GM18520 (cell line): ENCODE data around the gene TSSC4.
"Not testable (repeated sequence)": the region's sequence is repeated elsewhere in the genome, so short reads cannot be mapped to it uniquely, and the experiment has no call there.

Source experiments
- ATAC-seq: cut with Tn5 transposase; IDR thresholded peaks from one replicate; pipeline ENCODE4 v1.9.1; 2021; ENCODE audit not compliant: unreplicated experiment

The TSSC4 gene

DNA sequence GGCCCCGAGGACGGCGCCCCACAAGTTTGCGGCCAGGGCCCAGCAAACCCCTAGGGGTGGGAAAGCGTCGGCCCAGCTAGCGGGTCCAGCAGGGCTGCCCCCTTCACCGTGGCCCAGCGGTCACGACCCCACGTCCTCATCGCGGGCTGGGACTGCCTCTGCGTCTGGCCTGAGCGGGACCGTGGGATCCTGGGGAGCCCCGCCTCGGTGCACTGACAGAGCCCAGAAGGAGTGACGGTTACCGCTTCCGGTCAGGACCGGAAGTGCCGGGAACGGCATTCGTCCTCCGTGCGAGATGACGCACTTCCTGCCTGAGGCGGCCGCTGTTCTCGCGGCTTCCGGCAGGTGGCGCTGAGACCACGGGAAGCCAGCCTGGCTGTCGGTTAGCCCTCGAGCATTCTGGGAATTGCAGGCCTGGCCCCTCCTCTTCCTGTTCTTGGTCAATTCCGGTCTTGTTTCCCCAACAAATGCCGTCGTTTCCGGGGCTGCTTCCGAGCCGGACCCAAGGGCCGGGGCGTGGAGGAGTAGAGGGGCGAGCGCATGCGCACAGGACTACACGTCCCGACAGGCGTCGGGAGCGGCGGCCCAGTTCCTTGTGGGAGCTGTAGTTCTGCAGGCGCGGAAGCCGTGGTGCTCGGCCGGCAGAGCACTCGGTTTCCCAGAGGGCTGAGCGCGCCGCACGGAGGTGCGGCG lies at the start of gene TSSC4:
Gene TSSC4 (plus strand): TSS at position 682 of the 693 bp plus-strand sequence. CDS start 1,884 bp downstream, outside the sequence.
- peak; percentile 71 for ATAC-seq

DNA sequence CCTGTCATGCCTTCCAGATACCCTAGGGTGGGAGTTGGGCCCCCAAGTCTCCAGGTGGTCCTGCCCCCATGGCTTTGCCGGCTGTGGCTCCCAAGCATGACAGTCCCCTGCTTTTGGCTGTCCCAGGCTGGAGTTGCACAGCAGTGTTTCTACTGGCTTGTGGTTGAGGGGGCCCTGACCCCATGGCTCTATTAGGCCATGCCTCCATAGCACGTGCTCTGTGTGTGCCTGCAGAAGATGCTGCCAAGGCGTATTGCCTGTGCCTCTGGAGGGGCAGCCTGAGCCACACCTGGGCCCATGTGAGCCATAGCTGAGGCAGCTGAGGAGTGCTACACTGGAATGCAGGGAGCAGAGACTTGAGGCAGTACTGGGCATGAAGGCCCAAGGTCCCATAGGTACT lies 48.8 kb upstream of the TSSC4 start:
- ATAC-seq: no peak

DNA sequence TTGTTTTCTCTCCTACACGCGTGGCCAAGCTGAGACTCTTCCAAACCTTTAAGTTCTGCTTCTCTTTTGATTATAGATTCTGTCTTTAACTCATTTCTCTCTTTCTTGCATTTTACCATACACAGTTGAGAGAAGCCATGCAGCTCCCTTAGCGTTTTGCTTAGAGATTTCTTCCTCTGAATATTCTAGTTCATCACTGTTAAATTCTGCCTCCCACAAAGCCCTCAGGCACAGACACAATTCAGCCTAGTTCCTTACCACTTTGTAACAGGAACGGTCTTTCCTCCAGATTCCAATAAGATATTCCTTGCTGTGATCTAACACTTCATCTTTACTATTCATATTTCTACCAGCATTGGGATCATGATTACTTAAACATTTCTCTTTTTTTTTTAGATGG lies 48.1 kb upstream of the TSSC4 start:
- no peak for ATAC-seq

DNA sequence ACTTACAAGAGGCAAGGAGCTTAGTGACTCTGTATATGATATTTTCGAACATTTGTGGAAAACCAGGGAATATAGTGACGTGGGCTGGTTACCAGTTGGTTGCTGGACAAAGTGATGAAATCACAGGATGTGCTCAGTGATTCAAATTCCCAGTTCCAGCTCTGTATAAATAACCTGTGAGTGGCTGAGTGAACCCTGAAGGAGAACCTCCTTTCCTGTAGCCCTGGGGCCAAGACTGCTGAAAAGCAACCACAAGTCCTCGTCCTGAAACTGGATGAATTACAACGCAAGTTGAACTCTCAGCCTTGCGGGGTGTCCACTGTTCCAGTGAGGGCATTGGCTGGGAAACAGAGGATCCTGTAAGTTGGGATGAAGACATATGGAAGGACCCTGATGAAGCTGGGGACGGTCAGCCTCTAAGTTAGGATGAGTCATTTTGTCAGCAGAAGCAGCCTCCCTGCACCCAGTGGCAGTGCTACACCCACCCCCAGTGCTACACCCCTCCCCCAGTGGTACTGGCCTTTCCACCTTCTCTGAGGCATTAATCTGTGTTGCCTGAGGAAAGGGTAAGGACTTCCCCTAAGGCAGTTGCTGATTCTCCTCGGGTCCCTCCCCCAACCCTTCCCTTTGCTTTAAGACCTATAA lies 45.4 kb upstream of the TSSC4 start:
- no peak for ATAC-seq

DNA sequence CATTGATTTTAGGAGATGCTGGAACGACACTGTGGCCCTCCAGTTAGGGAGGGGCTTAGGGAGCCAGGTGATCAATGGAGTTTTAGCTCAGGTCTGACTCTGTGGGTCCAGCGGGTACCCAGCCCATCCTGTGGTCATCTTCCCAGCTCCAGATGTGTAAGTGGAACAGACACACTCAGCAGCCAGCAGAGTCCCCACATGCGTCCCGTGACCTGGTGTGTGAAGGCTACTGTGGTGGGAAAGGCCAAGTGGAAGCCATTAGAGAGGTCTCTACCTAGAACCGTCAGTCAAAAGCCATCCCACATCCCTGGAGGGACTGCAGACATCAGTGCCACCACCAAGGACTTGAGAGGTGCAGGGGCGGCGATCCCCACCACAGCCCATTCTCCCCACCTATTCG lies 43.3 kb upstream of the TSSC4 start:
- ATAC-seq: no peak

DNA sequence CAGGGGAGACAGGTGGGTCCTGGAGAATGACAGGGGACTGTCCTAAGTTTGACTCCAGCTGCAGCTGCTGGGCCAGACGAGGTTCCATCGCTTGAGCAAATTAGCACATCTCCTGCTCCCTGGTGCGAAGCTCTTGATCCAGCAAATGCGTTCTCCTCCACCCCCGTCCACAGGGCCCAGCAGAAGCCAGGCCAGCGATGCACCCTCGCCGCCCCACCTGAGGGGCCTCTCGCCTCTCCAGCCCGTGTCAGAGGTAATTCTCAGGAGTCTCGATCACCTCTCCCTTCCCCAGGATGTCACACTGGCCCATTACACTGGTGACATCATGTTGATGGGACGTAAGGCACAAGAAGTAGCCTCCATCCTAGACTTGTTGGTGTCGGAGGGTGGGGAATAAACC lies 42.9 kb upstream of the TSSC4 start:
- ATAC-seq: not testable (repeated sequence)

DNA sequence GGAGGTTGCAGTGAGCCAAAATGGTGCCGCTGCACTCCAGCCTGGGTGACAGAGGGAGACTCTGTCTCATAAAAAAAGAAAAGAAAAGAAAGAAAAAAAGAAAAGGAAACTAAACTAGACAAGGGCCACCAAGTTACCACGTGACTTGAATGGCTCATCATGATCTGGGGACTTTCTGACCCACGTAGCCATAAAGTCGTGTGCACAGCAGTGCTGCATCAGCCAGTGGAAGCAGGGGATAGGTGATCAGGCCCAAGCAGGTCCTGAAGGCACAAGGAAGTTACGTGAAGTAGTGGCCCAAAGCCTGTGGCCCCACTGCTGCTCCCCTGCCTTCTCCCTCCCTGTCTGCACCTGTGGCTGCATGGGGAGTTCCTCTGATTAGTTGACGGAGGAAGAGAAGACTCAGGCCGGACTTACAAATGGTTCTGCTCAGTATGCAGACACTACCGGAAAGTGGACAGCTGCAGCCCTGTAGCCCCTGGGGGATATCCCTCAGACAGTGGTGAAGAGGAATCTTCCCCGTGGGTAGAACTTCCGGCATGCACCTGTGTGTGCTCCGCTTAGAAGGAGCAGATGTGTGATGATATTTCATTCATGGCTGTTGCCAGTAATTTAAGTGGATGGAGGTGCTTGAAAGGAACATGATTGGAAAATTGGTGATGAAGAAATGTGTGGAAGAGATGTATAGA lies 41.7 kb upstream of the TSSC4 start:
- ATAC-seq: no peak

DNA sequence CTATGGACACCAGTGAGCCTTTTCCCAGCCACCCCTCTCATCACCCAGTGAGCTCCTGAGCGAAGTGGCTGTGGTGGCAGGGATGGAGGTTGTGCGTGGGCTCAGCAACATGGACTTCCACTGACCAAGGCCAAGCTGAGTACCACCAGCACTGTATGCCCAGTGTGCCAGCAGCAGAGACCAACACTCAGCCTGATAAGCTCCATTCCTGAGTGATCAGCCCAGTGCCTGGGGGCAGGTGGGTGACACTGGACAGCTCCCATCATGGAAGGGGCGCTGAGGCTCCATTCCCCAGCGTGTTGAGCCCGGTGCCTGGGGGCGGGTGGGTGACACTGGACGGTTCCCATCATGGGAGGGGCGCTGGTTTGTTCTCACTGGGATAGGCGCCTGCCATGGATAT lies 41.0 kb upstream of the TSSC4 start:
- ATAC-seq: no peak

DNA sequence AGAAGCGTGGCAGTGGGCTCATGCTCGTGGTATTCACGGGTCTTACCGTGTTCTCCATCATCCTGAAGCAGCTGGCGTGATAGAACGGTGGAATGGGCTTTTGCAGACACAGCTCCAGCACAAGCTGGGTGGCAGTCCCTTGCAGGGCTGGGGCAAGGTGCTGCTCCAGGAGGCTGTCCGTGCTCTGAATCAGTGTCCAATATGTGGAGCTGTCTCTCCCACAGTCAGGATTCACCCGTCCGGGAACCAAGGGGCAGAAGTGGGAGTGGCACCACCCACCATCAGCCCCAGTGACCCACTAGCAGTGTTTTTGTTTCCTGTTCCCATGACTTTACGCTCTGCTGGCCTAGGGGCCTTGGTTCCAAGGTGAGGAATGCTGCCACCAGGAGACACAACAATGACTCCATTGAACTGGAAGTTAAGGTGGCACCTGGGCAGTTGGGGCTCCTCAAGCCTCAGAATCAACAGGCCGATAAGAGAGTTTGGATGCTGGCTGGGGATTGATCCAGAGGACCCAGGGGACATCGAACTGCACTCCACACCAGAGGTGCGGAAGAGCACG lies 40.4 kb upstream of the TSSC4 start:
- no peak for ATAC-seq

DNA sequence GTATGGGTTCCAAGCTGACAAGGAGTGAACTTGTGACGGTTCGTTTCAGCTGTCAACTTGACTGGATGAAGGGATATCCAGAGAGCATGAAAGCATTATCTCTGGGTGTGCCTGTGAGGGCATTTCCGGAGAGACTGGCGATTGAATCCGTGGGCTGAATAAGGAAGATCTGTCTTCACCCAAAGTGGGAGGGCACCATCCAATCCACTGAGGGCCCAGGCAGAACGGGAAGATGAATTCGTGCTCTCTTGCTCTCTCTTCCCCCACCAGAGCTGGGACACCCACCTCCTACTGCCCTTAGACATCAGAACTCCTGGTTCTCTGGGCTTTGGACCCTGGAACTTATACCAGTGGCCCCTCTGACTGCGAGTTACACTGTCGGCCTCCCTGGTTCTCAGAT lies 39.0 kb upstream of the TSSC4 start:
- no peak for ATAC-seq

DNA sequence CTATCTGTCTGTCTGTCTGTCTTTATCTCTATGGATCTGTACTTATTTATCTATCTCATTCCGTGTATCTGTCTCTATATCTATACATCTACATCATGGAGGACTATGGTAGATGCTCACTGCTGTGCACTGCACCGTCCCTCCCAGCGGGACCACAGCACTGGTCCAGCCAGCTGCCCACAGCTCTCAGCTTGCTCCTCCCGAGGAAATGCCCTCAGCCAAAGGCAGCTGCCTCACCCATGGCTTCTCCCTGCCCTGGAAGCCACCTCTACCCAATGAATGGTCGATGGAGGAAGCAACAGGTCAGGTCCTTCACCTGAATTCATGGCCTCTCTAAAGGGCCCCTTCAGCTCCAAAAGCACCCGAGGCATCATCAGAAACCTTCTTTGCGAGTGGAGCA lies 38.1 kb upstream of the TSSC4 start:
- ATAC-seq: no peak

DNA sequence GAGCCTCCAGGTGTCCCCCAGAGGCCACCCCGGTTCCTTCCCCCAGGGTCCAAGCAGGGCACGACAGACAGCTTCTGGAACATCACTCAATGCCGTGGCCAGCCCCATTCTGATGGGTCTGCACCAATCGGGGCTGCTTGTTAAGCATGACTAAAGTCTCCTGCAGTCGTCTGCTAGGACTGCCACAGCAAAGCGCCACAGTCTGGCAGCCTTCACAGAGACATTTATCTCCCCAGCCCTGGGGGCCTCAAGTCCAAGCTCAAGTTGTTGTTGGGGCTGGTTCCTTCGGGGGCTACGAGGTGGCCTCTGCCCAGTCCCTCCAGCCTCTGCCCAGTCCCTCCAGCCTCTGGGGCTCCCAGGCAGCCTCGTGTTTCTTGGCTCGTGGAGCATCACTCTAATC lies 37.4 kb upstream of the TSSC4 start:
- no peak for ATAC-seq

DNA sequence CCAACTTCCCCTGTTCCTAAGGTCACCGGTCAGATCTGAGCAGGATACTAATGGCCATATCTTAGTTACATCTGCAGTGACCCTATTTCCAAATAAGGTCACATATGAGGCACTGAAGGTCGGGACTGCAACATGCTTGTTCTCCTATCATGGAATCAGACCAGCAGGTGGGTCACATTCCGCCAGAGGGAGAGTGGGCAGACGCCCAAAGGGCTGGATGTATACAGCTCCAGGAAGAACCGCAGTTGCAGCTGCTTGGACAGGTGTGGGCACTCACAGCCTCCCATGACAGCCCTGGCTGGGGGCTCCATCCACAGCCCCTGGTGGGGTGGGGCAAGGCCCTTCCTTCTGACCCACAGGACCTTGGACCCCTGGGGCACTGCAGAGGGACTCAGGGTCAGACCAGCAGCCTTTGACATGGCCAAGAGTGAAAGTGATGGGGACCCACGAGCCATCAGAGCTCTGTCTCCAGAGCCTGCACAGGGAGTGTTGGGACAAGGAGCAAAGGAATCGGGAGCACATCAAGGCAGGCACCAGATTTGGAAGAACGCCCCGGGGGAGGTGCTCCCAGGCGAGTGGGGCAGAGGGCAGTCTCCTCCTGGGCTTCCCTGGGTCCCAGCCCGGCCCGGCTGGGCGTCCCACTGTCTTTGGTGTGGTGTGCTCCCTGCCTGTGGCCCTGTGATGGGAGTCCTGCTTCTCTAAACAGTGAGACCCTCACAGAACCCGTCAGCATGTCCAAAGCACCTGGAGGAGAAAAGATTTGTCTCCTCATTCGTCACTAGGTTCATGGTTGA lies 36.8 kb upstream of the TSSC4 start:
- no peak for ATAC-seq

DNA sequence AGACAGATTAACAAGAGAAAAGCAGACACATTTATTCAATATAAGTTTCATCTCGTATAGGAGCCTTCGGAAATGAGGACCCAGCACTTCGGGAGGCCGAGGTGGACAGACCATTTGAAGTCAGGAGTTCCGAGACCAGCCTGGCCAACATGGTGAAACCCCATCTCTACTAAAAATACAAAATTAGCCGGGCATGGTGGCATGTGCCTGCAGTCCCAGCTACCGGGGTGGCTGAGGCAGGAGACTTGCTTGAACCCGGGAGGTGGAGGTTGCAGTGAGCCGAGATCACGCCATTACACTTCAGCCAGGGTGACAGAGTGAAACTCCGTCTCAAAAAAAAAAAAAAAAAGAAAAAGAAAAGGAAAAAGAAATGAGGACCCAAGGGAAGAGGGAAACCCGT lies 36.2 kb upstream of the TSSC4 start:
- ATAC-seq: not testable (repeated sequence)

DNA sequence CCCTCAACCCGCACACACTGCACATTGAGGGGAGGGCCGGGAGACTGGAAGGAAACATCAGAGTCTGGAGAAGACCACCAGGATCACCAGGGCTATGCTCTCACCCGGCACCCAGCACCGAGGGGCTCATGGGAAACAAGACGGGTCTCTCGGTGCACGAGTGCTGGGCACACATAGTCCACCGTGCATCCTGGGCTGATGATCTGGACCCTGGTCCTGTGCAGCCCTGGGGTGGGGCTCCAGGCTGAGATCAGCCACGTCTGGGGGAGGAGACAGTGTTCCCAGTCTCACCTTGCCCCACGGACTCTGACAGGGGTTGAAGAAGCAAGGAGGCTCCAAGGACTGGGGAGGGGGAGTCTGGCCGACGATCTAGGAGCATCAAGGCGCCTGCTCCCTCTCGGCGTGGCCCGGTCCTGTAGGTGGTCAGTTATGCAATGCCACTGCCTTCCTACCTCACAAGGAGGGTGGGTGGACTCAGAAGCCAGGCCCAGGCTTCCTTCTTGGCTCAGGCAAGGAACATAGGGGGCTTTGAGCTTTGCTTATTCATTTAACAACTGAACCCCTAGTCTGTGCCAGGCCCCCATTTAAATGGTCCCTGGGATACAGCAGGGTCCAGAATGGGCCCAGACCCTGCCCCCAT lies 34.9 kb upstream of the TSSC4 start:
- ATAC-seq: no peak

DNA sequence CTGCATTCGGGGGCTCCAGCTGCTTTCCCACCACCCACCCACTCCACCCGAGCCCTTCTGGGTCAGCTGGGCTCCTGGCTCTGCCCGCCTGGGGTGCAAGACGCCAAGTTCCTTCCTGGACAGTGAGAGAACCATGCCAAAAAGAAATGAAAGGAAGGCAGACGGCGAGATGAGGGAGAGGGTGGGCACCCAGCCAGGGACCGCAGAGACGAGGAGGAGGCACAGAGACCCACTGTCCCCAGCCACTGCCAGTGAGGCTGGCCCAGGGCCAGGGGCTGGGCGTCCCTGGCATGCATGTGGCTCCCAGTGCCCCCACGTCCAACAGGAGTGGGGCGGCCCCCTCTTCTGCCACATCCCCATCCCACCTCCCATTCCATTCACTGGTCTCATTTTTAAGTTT lies 34.3 kb upstream of the TSSC4 start:
- no peak for ATAC-seq

DNA sequence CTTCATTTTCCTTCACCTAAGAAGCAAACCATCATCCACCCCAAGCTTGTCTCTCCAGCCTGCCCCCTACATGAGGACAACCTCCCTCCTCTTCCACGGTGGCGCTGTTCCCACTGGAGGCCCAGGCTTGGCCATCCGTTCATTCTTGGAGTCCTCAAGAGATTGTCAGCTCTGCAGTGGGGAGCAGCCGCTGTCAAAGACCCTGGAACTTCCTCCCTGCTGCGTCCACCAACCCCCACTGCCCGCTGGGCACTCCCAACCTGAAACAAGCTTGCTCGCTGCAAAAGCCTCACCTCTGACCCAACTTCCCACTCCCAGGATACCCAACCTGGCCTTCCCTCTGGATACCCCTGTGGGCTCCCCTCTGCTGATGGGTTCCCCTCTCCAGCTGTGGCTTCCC lies 33.8 kb upstream of the TSSC4 start:
- ATAC-seq: no peak

DNA sequence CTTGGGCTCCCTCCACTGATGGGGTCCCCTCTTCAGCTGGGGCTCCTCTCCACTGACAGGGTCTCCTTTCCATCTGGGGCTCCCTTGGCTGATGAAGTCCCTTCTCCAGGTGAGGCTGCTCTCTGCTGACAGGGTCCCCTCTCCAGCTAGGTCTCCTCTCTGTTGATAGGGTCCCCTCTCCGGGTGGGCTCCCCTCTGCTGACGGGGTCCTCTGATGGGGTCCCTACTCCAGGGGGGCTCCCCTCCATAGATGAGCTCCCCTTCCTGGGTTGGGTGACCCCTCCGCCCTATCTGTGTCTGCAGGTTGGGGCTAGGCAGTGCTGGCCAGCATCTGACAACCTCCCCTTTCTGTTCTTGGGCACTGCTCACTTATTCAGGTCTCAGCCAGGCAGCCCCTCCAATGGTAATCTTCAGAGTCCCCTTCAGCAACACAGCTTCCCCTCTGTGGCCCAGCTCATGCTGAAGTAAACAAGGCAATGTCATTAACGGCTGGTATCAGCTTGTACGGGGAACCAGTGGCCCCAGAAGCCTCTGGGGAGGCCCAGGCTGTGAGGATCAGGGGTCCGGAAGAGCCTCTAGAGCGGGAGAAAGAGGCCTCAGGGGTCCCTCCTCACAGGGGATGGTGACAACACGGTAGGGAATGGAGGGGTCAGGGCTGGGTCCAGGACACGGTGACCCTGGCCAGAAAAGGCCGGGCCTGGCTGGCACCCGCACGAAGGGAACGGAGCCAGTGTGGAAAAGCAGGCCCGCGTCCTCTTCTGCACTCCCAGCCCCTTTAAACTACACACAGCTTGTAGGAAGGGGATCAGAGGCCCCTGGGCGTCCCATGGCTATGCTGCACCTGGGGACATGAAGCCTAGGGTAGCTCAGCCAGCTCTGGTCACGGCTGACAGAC lies 33.0 kb upstream of the TSSC4 start:
- ATAC-seq: no peak

DNA sequence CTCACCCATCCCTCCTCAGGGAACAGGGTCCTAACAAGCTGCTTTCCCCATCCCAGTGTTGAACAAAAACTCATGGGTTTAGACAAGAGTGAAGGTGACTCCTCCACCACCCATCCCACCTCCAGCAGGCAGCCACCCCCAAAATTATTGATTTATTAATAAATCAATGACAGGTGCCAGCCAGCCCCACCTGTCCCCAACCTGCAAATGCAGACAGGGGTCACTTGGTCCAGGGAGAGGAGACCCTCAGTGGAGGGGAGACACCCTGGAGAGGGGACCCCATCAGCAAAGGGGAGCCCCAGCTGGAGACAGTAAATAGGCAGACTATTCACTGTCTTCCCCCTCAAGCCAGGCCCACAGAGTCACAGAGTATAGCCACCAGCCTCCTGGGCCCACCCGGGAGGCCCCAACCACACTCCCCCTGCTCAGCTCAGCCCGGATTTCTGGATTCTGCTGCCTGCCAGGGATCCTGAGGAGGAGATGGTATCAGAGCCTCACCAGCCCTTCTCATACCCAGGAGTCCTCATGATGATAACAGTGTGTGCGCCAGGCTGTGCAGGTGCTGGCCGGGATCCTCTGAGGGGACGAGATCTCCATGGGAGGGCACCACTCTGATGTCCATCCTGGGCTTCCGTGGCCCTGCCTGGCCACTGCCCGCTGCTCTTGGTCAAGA lies 32.2 kb upstream of the TSSC4 start:
- ATAC-seq: no peak
